ENCODE data around the gene OR1D5. TPM values are rescaled to one million over a fixed set of nuclear protein-coding genes. Genes with fewer than 3 reads are reported as not detected.

OR1D5 gene
- total RNA-seq, 1 experiment from 2014 or later: not detected

DNA sequence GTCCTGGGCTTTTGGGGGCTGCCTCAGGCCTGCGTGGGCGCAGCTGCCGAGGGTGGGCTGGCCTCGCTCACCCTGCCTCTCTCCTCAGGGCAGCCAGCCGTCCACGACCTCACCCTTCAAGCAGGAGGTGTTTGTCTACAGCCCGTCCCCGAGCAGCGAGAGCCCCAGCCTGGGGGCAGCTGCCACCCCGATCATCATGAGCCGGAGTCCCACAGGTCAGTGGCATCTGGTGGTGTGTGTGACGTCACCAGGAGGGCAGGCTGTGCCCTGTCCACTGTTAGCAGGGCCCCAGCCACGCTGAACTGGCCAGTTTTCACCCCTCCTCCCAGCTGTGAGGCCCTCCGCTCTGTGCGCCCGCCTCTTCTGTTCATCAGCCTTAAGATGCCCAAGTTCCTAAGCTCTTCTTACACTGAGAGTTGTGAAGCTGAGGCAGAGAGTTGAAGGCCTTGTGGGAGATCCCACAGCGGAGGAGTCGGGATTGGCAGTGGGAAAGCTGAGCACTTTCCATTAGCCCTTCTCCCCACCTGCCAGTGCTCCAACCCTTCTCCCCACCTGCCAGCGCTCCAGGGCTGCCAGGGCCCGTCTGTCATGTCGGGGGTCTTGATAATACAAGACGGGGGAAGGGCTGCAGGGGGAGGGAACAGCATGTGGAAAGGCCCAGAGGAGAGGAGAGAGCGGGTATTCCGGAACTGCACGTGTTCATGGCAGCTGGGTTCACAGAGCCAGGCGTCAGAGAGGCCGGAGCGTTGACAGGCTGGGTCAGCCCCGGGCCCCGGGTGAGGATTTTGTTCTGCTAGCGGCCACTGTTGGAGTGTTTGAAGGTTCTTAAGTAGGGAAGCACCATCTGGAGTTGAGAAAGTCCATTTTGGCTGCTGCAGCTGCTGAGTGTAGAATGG lies 36.3 kb downstream of the OR1D5 start (continued):
- TF ChIP-seq, protein P1, sequence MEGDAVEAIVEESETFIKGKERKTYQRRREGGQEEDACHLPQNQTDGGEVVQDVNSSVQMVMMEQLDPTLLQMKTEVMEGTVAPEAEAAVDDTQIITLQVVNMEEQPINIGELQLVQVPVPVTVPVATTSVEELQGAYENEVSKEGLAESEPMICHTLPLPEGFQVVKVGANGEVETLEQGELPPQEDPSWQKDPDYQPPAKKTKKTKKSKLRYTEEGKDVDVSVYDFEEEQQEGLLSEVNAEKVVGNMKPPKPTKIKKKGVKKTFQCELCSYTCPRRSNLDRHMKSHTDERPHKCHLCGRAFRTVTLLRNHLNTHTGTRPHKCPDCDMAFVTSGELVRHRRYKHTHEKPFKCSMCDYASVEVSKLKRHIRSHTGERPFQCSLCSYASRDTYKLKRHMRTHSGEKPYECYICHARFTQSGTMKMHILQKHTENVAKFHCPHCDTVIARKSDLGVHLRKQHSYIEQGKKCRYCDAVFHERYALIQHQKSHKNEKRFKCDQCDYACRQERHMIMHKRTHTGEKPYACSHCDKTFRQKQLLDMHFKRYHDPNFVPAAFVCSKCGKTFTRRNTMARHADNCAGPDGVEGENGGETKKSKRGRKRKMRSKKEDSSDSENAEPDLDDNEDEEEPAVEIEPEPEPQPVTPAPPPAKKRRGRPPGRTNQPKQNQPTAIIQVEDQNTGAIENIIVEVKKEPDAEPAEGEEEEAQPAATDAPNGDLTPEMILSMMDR (IDR thresholded peaks at IDR 0.05 in 2 of 3, conservative IDR thresholded peaks at IDR 0.05 in 1 of 3; ENCODE audit: borderline replicate concordance in 1 of 3, insufficient read depth in 1 of 3, low read depth in 2 of 3, low read length in 2 of 3): no peak
- TF ChIP-seq, protein P2, sequence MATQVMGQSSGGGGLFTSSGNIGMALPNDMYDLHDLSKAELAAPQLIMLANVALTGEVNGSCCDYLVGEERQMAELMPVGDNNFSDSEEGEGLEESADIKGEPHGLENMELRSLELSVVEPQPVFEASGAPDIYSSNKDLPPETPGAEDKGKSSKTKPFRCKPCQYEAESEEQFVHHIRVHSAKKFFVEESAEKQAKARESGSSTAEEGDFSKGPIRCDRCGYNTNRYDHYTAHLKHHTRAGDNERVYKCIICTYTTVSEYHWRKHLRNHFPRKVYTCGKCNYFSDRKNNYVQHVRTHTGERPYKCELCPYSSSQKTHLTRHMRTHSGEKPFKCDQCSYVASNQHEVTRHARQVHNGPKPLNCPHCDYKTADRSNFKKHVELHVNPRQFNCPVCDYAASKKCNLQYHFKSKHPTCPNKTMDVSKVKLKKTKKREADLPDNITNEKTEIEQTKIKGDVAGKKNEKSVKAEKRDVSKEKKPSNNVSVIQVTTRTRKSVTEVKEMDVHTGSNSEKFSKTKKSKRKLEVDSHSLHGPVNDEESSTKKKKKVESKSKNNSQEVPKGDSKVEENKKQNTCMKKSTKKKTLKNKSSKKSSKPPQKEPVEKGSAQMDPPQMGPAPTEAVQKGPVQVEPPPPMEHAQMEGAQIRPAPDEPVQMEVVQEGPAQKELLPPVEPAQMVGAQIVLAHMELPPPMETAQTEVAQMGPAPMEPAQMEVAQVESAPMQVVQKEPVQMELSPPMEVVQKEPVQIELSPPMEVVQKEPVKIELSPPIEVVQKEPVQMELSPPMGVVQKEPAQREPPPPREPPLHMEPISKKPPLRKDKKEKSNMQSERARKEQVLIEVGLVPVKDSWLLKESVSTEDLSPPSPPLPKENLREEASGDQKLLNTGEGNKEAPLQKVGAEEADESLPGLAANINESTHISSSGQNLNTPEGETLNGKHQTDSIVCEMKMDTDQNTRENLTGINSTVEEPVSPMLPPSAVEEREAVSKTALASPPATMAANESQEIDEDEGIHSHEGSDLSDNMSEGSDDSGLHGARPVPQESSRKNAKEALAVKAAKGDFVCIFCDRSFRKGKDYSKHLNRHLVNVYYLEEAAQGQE (IDR thresholded peaks at IDR 0.05; ENCODE audit: low read depth): no peak
- TF ChIP-seq FOSL1 (IDR thresholded peaks at IDR 0.05; ENCODE audit: low read depth) (no peak), SP1 (IDR thresholded peaks at IDR 0.05; ENCODE audit: low read depth) (no peak), ZFX (IDR thresholded peaks at IDR 0.05) (no peak), ELF1 (IDR thresholded peaks at IDR 0.05; ENCODE audit: borderline replicate concordance, low read depth) (no peak)
